Fibroblast of skin of back (primary cell): ENCODE results near the gene GALR1.

Experiments
- DNase-seq: peaks from one replicate; pipeline ENCODE4 v3.0.0-alpha.2; 2013

Gene GALR1

DNA sequence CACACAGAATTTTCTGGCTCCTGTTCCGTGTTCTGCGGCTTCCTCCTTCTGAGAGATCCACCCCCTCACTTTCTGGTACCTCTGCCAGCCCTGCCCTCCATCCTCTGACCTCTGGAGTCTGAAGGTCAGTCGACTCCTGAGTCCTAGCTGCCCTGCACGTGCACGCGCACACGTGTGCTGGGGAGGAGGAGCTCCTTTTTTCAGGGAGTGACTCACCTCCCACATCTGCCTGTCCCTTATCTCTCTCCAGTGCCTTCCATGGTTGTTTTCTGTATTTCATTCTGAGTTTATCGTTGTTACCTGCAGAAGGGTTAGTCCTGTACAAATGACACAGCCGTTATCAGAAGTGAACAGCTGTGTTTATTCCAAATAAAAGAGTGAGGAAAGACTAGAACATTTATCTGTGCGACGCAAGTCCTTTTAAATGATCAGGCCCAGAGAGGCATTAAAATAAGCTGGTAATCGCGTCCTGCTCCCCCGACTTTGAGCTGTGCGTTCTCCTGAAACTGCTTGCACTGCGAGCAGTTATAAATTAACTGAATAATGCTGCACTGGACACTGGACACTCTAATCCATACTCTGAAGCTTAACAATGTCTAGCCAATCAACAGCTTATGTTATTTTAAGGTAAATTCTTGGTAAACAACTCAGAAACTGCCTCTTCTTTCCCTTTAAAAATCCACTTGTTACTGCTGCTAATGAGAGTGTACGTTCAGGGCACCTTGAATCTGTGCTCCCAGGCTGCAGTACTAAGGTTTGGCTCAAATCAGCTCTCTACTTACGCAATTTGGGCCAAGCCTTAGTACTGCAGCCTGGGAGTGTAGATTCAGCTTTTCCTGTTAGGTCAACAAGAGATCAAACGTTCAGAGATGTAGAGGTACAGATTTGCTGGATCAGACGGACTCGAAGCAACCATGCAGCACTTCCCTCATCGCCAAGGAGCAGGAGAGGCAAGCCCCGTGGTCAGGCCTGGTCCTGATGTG lies 72.5 kb downstream of the GALR1 start:
- no peak for DNase-seq

DNA sequence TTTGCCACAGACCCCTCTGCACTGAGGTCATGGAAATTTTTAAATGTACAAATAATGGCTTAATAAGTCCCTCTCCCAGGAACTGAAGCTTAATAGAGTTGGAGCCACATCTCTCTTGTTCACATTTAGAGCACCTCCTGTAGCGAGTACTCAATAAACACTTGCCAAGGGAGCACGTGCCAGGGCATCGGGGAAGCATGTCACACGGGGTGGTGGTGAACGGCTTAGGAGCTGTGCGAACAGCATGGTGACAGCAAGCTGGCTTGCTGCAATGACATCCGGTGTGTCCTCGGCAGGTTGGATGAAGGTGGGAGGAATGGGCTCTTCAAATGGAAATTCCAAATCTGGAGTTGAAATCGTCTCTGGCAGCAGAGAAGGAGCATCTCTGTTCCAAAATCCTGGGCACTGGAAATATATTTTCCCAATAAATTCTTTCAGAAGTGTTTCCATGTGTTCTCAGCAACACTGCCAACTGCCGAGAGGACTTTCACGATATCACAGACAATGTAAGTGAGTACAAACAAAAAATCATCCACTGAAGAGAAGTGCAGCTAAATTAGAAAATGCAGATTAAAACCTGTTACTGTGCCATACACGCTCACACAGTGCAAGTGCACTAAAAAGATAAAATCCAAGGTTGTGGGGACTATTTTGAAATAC lies 74.1 kb downstream of the GALR1 start:
- no peak for DNase-seq
